Epithelial cell of alveolus of lung (primary cell): ENCODE data around the gene RNF149. TPM values are rescaled to one million over a fixed set of nuclear protein-coding genes. Genes with fewer than 3 reads are reported as not detected.

Experiments
- total RNA-seq: library from RNA; depleted of rRNA; stranded (reverse); fragments of >200 nt; gene quantifications from 2 replicates; pipeline ENCODE4 v1.2.1, GENCODE V29; 2015

Gene RNF149
- total RNA-seq = 32.9 and 36.6 TPM in 2 replicates

GRCh38 chr2:101308432-101309210 is at the start of gene RNF149:
TSS of gene RNF149 (minus strand) at chr2:101308701. CDS start at chr2:101308588, 113 bp downstream.

GRCh38 chr2:101252408-101253012 is 56.0 kb downstream of the RNF149 start, which contains the start of gene CNOT11:
TSS of gene CNOT11 (plus strand) at chr2:101252886. CDS start at chr2:101252965, 79 bp downstream.

Other genes starting within 250 kb of the RNF149 start
- 1.9 and 5.0 TPM in 2 replicates for gene TBC1D8, start 157.3 kb downstream of the RNF149 start, total RNA-seq
- 42.8 and 47.1 TPM in 2 replicates for gene CNOT11, start 55.8 kb downstream of the RNF149 start, total RNA-seq
- 0.91 TPM in 1 of 2 replicates, not detected in the other for gene CREG2, start 78.8 kb upstream of the RNF149 start, total RNA-seq
- gene RFX8, start 166.4 kb upstream of the RNF149 start, total RNA-seq = 0.16 and 3.5 TPM in 2 replicates